NT2/D1 (cell line): Measurements from ENCODE around the gene SKOR2.
A peak's percentile ranks its signal among the peaks of the same experiment; 100 is the strongest.

ENCODE experiments used
- DNase-seq: peaks from one replicate; pipeline ENCODE4 v3.0.0-alpha.2; 2011; ENCODE audit warnings: low read depth, low spot score
- H3K27me3 ChIP-seq: 2 replicates; pipeline ENCODE4 v1.6.0; 2011; ENCODE audit warnings: mild to moderate bottlenecking; ENCODE audit not compliant: insufficient read length, insufficient read depth
- H3K36me3 ChIP-seq: 2 replicates; pipeline ENCODE4 v1.6.1; 2011; ENCODE audit warnings: mild to moderate bottlenecking, low read length, mixed read lengths; ENCODE audit not compliant: insufficient read depth, insufficient read length
- H3K4me1 ChIP-seq: 2 replicates; pipeline ENCODE4 v1.5.1; 2011; ENCODE audit not compliant: insufficient read depth, insufficient read length
- H3K4me3 ChIP-seq: 2 replicates; pipeline ENCODE4 v1.5.1; 2011; ENCODE audit warnings: low read depth; ENCODE audit not compliant: insufficient read length
- H3K9ac ChIP-seq: 2 replicates; pipeline ENCODE4 v1.6.0; 2011; ENCODE audit warnings: low read depth; ENCODE audit not compliant: insufficient read length
- H3K9me3 ChIP-seq: 2 replicates; pipeline ENCODE4 v1.5.1; 2011; ENCODE audit warnings: mild to moderate bottlenecking, low read length; ENCODE audit not compliant: insufficient read depth
- SUZ12 ChIP-seq: IDR thresholded peaks from 2 replicates; pipeline ENCODE4 v1.6.1; 2011; ENCODE audit not compliant: insufficient read length, insufficient read depth; ENCODE audit errors: extremely low read depth
- YY1 ChIP-seq: IDR thresholded peaks from 2 replicates; pipeline ENCODE4 v1.6.1; 2011; ENCODE audit not compliant: insufficient read length, insufficient read depth
- ZNF274 ChIP-seq: IDR thresholded peaks from 2 replicates; pipeline ENCODE4 v1.6.1; 2011; ENCODE audit warnings: mild to moderate bottlenecking, low read depth, low read length

SKOR2 gene

GRCh38 chr18:47250391-47251046 is 941 bp downstream of the SKOR2 start:
- TF ChIP-seq YY1 (no peak), SUZ12 (no peak), ZNF274 (no peak)
- Histone ChIP-seq H3K36me3 (no peaks in the 10 kb centered on the region), H3K4me3 (no peak overlapping the region), H3K27me3 (peaks cover 84% of the 10 kb centered on the region), H3K9ac (no peak overlapping the region), H3K4me1 (peaks cover 2% of the 10 kb centered on the region), H3K9me3 (peaks cover 17% of the 10 kb centered on the region; the same call in 1 of the 2 replicates)
- no peak for DNase-seq

DNA sequence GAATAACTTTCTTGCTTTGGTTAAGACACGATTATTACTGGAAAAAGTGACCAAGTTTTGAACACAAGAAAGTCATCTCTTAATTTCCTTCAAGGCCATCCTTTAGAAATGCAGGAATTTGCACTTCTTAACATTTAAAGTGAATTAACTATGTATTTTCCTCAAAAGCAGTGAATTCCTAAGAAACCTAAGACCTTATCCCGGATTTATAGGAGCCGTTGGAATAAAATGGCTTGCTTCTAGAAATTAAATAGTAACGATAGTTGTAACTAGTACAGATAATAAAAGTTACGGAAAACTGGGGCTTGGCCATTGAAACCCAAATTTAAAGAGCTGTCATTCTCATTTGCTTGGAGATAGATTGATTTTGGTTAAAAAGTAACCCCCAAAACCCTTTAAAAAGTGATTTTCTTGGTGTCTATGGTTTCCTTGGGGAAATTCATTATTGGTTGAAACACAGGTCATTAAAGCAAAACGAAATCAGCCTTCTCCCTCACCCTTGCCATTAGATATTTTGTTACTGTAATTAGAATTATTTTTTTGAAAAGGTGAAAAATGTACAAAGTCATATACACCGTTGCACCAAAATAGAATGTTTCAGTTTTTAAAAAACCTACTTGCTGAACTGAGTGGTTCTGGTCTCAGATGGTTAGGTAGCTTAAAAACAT is 2.0 kb downstream of the SKOR2 start:
- peaks cover 75% of the 10 kb centered on the region for H3K27me3 ChIP-seq
- H3K4me3 ChIP-seq = no peak overlapping the region
- TF ChIP-seq ZNF274 = no peak
- no peak for TF ChIP-seq SUZ12
- TF ChIP-seq YY1 = no peak
- peaks cover 2% of the 10 kb centered on the region for H3K4me1 ChIP-seq
- H3K36me3 ChIP-seq = no peaks in the 10 kb centered on the region
- DNase-seq = no peak
- peaks cover 17% of the 10 kb centered on the region; the same call in 1 of the 2 replicates for H3K9me3 ChIP-seq
- no peak overlapping the region for H3K9ac ChIP-seq

DNA sequence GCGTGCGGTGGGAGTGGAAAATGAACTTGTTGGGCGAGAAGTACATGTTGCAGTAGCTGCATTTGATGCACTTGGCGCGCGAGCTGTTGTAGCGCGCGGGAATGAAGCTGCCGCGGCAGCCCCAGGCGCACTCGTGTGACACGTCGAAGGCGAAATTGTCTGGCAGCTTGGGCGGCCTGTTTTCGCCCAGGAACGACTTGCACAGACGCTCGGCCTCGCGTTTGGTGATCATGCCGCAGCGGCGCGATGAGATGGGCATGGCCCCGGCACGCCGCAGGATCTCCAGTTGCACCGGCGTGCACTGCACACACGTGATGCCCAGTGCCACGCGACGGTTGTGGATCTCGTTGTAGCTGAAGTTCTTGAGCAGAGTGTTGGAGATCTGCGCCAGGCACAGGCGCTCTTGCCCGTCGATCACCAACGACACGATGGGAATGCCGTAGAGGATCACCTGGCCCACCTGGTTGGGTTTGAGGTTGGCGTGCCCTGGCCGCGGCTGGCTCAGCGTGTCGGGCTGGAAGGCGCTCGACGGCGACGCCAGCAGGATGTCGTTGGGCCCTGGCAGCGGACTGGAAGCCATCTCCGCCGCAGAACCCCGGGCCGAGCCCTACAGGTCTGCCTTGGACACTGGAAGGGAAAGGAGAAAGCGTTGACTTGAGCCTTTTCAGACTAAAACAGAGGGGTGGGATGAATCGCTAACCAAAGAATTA is 2.7 kb downstream of the SKOR2 start:
- H3K4me1 ChIP-seq = peaks cover 2% of the 10 kb centered on the region
- peaks cover 68% of the 10 kb centered on the region for H3K27me3 ChIP-seq
- H3K36me3 ChIP-seq = no peaks in the 10 kb centered on the region
- peaks cover 17% of the 10 kb centered on the region; the same call in 1 of the 2 replicates for H3K9me3 ChIP-seq
- TF ChIP-seq YY1 (no peak), SUZ12 (no peak), ZNF274 (no peak)
- no peak overlapping the region for H3K4me3 ChIP-seq
- no peak overlapping the region for H3K9ac ChIP-seq
- no peak for DNase-seq

DNA sequence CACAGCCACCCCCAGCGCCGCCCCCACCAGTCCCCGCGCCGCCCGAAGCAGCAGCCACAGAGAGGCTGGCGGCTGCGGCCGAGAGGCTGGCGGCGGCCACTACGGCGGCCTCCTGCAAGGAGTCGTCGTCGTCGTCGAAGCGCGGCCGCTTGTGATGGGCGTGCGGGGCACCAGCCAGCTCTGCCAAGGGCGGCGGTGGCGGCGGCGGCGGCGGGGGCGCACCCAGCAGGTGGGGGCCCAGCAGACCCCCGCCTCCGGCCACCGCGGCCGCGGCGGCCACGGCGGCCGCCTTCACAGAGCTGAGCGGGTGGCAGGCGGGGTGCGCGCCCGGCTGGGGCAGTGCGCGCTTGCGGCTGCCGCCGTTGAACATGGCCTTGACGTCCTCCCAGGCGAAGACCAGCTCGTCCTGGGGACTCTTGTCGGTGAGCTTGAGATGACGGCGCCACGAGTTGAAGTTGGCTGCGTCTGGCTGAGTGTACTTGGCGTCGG is 3.3 kb downstream of the SKOR2 start:
- DNase-seq = no peak
- no peak overlapping the region for H3K9ac ChIP-seq
- no peak overlapping the region for H3K4me3 ChIP-seq
- TF ChIP-seq YY1 (no peak), ZNF274 (no peak), SUZ12 (no peak)
- H3K36me3 ChIP-seq = no peaks in the 10 kb centered on the region
- peaks cover 62% of the 10 kb centered on the region for H3K27me3 ChIP-seq
- peaks cover 2% of the 10 kb centered on the region for H3K4me1 ChIP-seq
- H3K9me3 ChIP-seq = peaks cover 17% of the 10 kb centered on the region; the same call in 1 of the 2 replicates

GRCh38 chr18:47247416-47248114 is 3.9 kb downstream of the SKOR2 start:
- Histone ChIP-seq H3K4me1 (peaks cover 2% of the 10 kb centered on the region), H3K9me3 (peaks cover 17% of the 10 kb centered on the region; the same call in 1 of the 2 replicates), H3K9ac (peak overlapping the region; percentile 50), H3K4me3 (peak overlapping the region; percentile 40), H3K36me3 (no peaks in the 10 kb centered on the region), H3K27me3 (peaks cover 56% of the 10 kb centered on the region)
- no peak for TF ChIP-seq ZNF274
- TF ChIP-seq SUZ12 = no peak
- TF ChIP-seq YY1 = no peak
- no peak for DNase-seq

DNA sequence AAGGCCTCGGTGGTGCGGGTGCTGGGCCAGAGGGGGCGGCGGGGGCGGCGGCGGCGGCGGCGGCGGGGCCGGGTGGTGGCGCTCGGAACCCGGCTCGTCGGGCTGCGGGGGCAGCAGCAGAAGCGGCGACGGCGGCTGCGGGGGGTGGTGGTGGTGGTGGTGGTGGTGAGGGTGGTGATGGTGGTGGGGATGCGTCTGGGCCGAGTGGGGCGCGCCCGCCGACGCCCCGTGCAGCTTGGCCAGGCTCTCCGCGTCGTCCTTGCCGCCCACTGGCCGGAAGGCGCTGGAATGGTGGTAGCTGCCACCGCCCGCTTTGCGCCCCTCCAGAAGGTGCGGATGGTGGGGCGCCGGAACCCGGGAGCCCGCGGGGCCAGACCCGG is 4.4 kb downstream of the SKOR2 start:
- H3K27me3 ChIP-seq = peaks cover 50% of the 10 kb centered on the region
- no peak for DNase-seq
- peaks cover 17% of the 10 kb centered on the region; the same call in 1 of the 2 replicates for H3K9me3 ChIP-seq
- no peak overlapping the region for H3K9ac ChIP-seq
- H3K4me1 ChIP-seq = peaks cover 2% of the 10 kb centered on the region
- H3K36me3 ChIP-seq = no peaks in the 10 kb centered on the region
- TF ChIP-seq YY1 = no peak
- TF ChIP-seq ZNF274 = no peak
- TF ChIP-seq SUZ12 = no peak
- H3K4me3 ChIP-seq = peak overlapping the region; percentile 45
